ENCODE measurements around the gene C4orf51.

Gene C4orf51

DNA sequence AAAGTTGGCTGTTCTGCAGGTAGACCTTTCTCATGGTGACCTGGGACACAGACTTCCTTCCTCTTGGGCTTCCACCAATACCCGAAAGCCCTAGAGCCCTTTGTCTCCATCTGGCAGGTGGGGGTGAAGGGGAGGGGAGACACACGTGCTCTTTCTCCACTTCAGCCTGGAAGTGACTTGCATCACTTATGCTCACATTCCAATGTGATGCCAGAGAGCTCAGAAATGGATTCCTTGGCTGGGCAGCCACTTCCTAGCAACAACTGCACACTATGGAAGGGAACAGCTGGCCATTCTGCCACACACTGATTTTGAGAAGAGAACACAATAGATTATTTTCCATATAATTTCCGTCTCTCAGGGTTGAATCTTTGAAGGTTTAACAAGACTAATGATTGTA lies 36.3 kb downstream of the C4orf51 start:
- DNase-seq = no peak

DNA sequence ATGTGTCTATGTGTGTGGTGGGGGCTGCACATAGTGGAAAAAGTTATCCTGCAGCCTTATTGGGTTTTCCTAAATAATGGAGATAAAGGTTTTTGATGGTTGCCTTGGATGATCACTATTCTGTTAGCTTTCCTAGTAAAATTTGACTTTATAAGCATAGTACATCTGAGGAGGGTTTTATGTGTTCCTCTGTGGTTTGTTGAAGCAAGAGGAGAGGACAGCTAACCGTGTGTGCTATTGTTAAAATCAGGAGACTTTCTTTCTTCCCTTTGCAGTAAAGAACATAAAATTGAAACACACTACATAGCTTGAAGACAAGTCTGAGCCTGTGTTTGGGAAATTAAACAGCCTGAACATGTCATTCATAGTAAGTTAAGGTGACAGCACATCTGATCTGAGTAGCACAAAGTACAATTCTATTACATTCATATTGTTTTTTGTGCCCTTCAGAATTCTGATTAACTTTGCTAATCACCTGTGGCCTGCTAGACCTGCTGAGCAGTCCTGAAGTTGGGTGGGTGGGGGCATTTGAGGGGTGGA lies 36.8 kb downstream of the C4orf51 start:
- no peak for DNase-seq

GRCh38 chr4:145719752-145720624 lies 40.0 kb downstream of the C4orf51 start:
- DNase-seq = no peak

GRCh38 chr4:145720656-145721055 lies 40.7 kb downstream of the C4orf51 start:
- no peak for DNase-seq

DNA sequence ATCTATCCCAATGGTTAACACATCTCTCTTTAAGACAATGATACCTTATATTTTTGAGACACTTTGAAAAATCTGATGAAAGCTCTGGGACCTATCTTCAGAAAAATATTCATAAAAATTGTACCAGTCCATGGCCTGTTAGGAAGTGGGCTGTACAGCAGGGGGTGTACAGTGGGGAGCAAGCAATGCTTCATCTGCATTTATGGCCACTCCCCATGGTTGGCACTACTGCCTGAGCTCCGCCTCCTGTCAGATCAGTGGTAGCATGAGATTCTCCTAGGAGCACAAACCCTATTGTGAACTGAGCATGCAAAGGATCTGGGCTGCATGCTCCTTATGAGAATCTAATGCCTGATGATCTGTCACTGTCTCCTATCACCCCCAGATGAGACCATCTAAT lies 42.6 kb downstream of the C4orf51 start:
- DNase-seq = no peak

DNA sequence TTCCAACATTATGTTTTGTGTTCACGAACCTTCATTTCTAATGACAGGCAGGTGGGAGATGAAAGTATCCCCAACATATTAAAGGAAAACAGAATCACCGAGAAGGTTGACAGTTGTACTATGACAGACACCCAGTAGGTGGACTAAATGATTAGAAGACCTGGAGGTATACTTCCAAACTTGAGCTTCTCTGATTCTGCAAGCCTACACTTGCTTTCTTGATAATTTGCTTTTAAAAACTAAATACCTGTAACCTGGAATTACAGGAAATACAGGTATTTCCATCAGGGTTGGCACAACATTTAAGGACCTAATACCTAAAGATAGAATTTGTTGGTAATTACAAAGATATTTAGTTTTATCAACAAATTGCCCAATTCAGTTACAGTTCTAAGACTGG lies 43.4 kb downstream of the C4orf51 start:
- no peak for DNase-seq

GRCh38 chr4:145730026-145730425 lies 50.1 kb downstream of the C4orf51 start:
- no peak for DNase-seq

DNA sequence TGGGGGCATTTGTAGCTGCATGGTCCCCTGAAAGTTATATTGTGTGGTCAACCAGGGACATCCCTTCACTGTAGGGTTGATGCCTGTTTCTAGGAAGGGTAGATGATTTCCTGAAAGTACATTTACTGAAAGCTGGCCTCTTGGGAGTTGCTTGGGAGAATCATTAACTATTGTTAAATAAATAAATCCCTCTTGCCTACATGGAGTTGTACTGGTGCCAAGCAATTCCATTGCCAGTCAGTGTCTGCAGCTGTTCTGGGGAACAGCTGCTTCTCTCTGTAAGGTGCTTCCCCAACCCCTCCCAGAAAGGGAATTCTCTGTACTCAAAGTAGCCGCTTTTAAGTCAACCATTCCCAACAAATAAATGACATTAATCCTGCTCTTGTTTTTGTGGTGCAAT lies 51.1 kb downstream of the C4orf51 start:
- no peak for DNase-seq

- DNase-seq = no peak
These were observed 52.3 kb downstream of the C4orf51 start for GRCh38 chr4:145732001-145732815.

- DNase-seq = peak; percentile 85
These were observed 53.2 kb downstream of the C4orf51 start for GRCh38 chr4:145732895-145733880.

DNA sequence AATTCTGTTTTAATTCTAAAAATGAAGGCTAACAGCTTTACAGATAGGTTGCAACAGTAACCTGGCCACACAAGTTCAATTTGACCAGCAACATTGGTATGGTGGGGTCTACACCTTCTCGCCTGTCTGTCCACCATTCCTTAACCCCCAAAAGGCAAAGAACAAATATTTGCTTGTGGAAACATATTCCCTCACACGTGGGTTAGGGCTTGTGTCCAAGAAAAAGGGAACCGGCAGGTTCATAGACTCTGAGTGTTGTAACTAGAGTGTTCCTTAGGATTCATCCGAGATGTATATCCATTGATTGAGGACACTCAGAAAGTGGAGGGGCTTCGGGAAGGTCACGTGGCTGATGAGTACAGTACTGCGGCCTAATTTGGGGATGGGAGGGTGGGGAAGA lies 54.1 kb downstream of the C4orf51 start:
- no peak for DNase-seq

GRCh38 chr4:145734576-145735346 lies 54.8 kb downstream of the C4orf51 start:
- no peak for DNase-seq

- no peak for DNase-seq
These were observed 55.4 kb downstream of the C4orf51 start for GRCh38 chr4:145735347-145735675.

- DNase-seq = no peak
These were observed 55.9 kb downstream of the C4orf51 start for GRCh38 chr4:145735827-145736226.

DNA sequence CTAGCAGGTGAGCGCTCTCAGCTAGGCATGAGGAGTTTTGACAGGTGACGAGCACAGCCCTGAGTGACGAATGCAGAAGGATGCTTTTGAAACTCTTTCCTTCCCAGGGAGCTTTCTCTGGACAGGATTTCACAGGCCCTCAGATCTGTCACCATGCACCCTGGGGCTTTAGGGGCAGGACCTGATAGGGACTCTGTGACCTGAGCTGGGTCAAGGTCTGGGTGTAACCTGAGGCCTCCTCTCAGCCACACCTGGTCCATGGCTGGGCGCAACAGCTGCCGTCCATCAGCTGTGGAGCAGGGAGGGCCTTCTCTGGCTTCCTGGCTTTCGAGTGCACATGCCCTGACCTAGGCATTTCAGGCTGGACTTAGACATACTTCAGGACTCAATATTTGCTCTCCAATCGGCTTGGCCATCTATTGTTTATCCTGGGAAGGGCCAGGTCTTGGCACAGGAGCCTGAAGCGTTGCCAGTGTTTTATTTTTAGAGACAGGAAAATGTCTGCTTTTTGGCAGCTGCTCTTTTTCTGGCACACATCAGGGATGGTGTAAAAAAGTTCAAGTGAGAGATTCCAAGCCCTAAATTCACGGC lies 56.4 kb downstream of the C4orf51 start:
- no peak for DNase-seq

DNA sequence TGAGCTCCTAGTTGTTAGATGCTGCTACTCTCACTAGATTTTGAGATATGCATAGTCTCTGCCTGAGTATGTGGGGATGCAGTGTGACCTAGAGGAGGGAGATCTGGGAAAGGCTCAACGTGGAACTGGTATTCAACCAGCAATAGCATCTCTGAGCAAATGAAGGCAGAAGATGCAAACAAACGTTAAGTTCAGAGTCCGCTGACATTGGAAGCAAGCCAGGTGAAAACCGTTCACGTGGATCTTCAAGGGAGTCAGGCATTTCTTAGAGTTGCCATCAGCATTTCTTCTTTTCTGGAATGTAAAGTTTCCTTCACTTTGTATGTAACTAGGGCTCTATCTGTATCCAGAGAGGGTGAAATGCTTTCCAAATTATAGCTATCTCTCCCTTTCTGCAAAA lies 59.9 kb downstream of the C4orf51 start:
- no peak for DNase-seq

DNA sequence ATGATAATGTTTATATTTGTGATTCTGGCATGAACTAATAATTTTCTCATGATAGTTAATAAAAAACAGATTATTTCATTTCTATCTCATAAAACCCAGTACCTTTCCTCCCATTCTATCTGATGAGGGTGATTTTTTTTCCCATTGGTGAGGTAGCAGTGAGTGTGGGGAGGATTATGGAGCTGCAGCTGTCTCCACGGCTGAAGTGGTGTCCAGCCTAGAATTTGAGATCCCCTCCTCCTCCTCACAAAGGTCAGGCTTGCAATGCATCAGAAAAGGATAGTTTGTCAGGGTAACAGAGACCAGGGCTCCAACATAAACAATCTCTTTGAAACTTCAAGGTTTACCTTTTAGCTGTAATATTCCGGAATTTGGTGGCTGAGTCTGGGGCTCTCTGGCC lies 60.9 kb downstream of the C4orf51 start:
- DNase-seq = no peak

DNA sequence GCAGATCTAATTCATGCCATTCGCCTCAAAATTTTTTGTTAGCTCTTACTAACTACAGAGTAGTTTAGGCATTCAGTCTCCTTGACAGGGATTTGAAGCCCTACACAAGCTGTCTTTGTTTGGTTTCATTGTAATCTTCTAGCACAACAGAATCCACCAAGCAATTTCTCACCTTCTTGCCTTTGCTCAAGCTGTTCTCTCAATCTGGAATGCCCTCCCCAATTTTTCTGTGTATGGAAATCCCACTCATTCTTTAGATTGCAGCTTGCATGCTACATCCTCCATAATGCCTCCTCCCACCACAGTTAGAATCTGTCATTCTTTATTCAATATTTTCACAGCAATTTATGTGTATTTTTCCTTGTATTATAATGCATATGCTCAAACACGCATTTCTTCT lies 63.7 kb downstream of the C4orf51 start:
- DNase-seq = no peak

GRCh38 chr4:145755802-145756201 lies 75.9 kb downstream of the C4orf51 start:
- DNase-seq = no peak

DNA sequence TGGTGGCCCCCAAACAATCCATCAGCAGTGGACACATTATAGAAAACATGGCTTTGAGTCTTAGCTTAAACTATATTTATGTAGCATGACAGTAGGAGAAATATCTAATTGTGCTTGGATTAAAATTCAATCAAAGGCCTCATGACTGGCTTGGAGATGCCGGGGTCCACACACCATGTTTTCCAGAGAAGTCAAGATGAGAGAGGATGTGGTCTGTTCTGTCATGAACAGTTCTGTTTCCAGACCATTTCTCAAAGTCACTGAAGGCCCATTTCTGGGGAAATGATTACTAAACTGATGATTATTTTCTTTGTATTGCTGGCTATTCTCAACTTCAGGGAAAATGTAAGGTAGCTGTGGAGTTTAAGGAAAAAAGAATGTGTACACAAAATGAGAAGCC lies 76.3 kb downstream of the C4orf51 start:
- no peak for DNase-seq

DNA sequence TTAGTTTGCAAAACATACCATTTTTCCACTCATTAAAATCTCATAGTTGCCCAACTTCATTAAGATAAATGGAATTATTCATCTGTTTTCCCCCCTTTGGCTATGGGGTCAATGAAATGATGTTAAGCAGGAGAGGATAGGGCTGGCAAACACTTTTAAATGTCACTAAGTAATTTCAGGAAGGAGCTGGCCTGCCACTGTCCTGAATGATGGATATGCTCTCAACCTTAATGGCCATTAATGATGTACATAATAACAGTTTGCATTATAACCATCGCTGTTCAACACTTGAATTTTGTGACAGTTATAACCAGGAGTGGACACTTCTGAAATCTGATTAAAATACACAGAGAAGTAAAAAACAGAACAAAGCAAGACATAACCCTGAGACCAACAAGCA lies 77.2 kb downstream of the C4orf51 start:
- DNase-seq = no peak

GRCh38 chr4:145760176-145760575 lies 80.2 kb downstream of the C4orf51 start:
- DNase-seq = no peak

Measured in activated T-cell treated with anti-CD3 and anti-CD28 coated beads, Interleukin-2, amount 50 U/mL, for 1 hour (primary cell).